Measurements from ENCODE around the gene SCAMP3. TPM values are rescaled to one million over a fixed set of nuclear protein-coding genes. Genes with fewer than 3 reads are reported as not detected.
"Not testable (repeated sequence)": the region's sequence is repeated elsewhere in the genome, so short reads cannot be mapped to it uniquely, and the experiment has no call there.

Gene SCAMP3
- total and polyA plus RNA-seq, 2 experiments from 2014 or later, result 50.5 to 52.5 TPM

DNA sequence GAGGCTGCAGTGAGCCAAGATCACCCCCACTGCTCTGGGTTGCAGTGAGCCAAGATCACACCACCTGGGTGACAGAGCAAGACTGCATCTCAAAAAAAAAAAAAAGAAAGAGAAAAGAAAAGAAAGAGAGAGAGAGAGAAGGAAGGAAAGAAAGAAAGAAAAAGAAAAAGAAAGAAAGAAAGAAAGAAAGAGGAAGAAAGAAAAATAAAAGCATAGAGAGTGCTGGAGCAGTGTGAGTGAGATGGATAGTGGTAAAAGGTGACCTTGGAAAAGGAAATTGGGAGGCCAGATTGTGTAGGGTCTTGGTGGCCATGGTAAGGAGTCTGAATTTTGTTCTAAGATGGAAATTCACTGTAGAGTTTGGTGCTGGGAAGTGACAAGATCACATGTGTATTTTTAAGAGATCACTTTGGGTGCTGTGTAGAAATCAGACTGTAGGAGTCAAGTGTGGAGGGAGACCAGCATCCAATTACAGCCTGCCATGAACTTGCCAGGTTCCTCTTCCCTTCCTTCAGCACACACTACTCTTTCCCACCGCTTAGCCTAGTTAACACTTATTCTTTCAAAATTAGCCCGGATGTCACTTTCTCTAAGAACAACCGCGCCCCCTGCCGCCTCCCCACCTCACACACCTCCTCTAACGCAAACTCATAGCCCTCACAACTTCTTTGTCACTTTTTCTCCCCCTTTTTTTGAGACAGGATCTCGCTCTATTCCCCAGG, 35.8 kb downstream of the SCAMP3 start (continued):
- TF ChIP-seq, protein P1, sequence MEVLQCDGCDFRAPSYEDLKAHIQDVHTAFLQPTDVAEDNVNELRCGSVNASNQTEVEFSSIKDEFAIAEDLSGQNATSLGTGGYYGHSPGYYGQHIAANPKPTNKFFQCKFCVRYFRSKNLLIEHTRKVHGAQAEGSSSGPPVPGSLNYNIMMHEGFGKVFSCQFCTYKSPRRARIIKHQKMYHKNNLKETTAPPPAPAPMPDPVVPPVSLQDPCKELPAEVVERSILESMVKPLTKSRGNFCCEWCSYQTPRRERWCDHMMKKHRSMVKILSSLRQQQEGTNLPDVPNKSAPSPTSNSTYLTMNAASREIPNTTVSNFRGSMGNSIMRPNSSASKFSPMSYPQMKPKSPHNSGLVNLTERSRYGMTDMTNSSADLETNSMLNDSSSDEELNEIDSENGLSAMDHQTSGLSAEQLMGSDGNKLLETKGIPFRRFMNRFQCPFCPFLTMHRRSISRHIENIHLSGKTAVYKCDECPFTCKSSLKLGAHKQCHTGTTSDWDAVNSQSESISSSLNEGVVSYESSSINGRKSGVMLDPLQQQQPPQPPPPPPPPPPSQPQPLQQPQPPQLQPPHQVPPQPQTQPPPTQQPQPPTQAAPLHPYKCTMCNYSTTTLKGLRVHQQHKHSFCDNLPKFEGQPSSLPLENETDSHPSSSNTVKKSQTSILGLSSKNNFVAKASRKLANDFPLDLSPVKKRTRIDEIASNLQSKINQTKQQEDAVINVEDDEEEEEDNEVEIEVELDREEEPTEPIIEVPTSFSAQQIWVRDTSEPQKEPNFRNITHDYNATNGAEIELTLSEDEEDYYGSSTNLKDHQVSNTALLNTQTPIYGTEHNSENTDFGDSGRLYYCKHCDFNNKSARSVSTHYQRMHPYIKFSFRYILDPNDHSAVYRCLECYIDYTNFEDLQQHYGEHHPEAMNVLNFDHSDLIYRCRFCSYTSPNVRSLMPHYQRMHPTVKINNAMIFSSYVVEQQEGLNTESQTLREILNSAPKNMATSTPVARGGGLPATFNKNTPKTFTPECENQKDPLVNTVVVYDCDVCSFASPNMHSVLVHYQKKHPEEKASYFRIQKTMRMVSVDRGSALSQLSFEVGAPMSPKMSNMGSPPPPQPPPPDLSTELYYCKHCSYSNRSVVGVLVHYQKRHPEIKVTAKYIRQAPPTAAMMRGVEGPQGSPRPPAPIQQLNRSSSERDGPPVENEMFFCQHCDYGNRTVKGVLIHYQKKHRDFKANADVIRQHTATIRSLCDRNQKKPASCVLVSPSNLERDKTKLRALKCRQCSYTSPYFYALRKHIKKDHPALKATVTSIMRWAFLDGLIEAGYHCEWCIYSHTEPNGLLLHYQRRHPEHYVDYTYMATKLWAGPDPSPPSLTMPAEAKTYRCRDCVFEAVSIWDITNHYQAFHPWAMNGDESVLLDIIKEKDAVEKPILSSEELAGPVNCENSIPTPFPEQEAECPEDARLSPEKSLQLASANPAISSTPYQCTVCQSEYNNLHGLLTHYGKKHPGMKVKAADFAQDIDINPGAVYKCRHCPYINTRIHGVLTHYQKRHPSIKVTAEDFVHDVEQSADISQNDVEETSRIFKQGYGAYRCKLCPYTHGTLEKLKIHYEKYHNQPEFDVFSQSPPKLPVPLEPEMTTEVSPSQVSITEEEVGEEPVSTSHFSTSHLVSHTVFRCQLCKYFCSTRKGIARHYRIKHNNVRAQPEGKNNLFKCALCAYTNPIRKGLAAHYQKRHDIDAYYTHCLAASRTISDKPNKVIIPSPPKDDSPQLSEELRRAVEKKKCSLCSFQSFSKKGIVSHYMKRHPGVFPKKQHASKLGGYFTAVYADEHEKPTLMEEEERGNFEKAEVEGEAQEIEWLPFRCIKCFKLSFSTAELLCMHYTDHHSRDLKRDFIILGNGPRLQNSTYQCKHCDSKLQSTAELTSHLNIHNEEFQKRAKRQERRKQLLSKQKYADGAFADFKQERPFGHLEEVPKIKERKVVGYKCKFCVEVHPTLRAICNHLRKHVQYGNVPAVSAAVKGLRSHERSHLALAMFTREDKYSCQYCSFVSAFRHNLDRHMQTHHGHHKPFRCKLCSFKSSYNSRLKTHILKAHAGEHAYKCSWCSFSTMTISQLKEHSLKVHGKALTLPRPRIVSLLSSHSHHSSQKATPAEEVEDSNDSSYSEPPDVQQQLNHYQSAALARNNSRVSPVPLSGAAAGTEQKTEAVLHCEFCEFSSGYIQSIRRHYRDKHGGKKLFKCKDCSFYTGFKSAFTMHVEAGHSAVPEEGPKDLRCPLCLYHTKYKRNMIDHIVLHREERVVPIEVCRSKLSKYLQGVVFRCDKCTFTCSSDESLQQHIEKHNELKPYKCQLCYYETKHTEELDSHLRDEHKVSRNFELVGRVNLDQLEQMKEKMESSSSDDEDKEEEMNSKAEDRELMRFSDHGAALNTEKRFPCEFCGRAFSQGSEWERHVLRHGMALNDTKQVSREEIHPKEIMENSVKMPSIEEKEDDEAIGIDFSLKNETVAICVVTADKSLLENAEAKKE (CRISPR knock-in tag; IDR thresholded peaks at IDR 0.05), result no peak
- no peak for TF ChIP-seq STAT1 (IDR thresholded peaks at IDR 0.05; ENCODE audit: unreplicated experiment)

GRCh38 chr1:155225404-155225759, 36.8 kb downstream of the SCAMP3 start:
- not testable (repeated sequence) for H3K27me3 ChIP-seq (ENCODE audit: insufficient read depth); H4K20me1 ChIP-seq (replicated peaks; ENCODE audit: insufficient read depth); H3K36me3 ChIP-seq (ENCODE audit: insufficient read depth); DNase-seq (ENCODE audit: low spot score); H2AFZ ChIP-seq; H3K9me2 ChIP-seq (ENCODE audit: insufficient read depth); H3K9me3 Mint-ChIP-seq; H3F3A ChIP-seq (replicated peaks; ENCODE audit: low read depth); ATAC-seq; H3K27ac ChIP-seq (ENCODE audit: low read depth); H3K36me3 Mint-ChIP-seq (ENCODE audit: low read depth); H3K27ac Mint-ChIP-seq
- Mint-ChIP-seq H3K4me3 (peak overlapping the region; percentile 83), H3K27me3 (ENCODE audit: insufficient read depth, low read depth, poor library complexity) (peaks cover 26% of the 10 kb centered on the region), H3K4me1 (peaks cover 32% of the 10 kb centered on the region)
- peaks cover 11% of the 10 kb centered on the region for H3K79me2 ChIP-seq (replicated peaks; ENCODE audit: insufficient read depth)
- peak overlapping the region; percentile 75; the same call in 1 of the 2 replicates for H3K4me3 ChIP-seq
- peak overlapping the region; percentile 80 for H3K4me2 ChIP-seq
- H3K4me1 ChIP-seq (ENCODE audit: insufficient read depth), result peaks cover 14% of the 10 kb centered on the region

- peaks cover 9% of the 10 kb centered on the region for H3K4me1 ChIP-seq (ENCODE audit: insufficient read depth)
- no peaks in the 10 kb centered on the region; the same call in 1 of the 2 replicates for H3K36me3 ChIP-seq (ENCODE audit: insufficient read depth)
- H3K27ac ChIP-seq (ENCODE audit: low read depth), result no peak overlapping the region
- Mint-ChIP-seq H3K9me3 (no peaks in the 10 kb centered on the region), H3K27ac (no peak overlapping the region), H3K27me3 (ENCODE audit: insufficient read depth, low read depth, poor library complexity) (peaks cover 22% of the 10 kb centered on the region), H3K4me3 (no peak overlapping the region), H3K4me1 (peaks cover 33% of the 10 kb centered on the region), H3K36me3 (ENCODE audit: low read depth) (peaks cover 9% of the 10 kb centered on the region; the same call in 1 of the 3 replicates)
- H3F3A ChIP-seq (replicated peaks; ENCODE audit: low read depth), result peaks cover 8% of the 10 kb centered on the region
- no peak overlapping the region for H2AFZ ChIP-seq
- H3K4me3 ChIP-seq, result no peak overlapping the region
- DNase-seq (ENCODE audit: low spot score) (no peak), ATAC-seq (no peak)
- peaks cover 6% of the 10 kb centered on the region; the same call in 1 of the 2 replicates for H4K20me1 ChIP-seq (replicated peaks; ENCODE audit: insufficient read depth)
- no peaks in the 10 kb centered on the region for H3K27me3 ChIP-seq (ENCODE audit: insufficient read depth)
- H3K79me2 ChIP-seq (replicated peaks; ENCODE audit: insufficient read depth), result peaks cover 11% of the 10 kb centered on the region
- H3K9me2 ChIP-seq (ENCODE audit: insufficient read depth), result no peaks in the 10 kb centered on the region
- H3K4me2 ChIP-seq, result no peak overlapping the region
- no peak for TF ChIP-seq REST (IDR thresholded peaks at IDR 0.05; ENCODE audit: unreplicated experiment)
- TF ChIP-seq STAT1 (IDR thresholded peaks at IDR 0.05; ENCODE audit: unreplicated experiment), result no peak
- TF ChIP-seq EZH2 (IDR thresholded peaks at IDR 0.05; ENCODE audit: low read depth, unreplicated experiment), result no peak
- TF ChIP-seq CREB1 (CRISPR knock-in tag; IDR thresholded peaks at IDR 0.05; ENCODE audit: low read depth), result no peak
- TF ChIP-seq, protein P2, sequence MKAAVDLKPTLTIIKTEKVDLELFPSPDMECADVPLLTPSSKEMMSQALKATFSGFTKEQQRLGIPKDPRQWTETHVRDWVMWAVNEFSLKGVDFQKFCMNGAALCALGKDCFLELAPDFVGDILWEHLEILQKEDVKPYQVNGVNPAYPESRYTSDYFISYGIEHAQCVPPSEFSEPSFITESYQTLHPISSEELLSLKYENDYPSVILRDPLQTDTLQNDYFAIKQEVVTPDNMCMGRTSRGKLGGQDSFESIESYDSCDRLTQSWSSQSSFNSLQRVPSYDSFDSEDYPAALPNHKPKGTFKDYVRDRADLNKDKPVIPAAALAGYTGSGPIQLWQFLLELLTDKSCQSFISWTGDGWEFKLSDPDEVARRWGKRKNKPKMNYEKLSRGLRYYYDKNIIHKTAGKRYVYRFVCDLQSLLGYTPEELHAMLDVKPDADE (IDR thresholded peaks at IDR 0.05), result no peak
- TF ChIP-seq POLR2AphosphoS5 (IDR thresholded peaks at IDR 0.05; ENCODE audit: low read depth), result no peak
Observed at GRCh38 chr1:155223047-155223446, 39.1 kb downstream of the SCAMP3 start.
